ENCODE data around the gene MDP1. TPM values are rescaled to one million over a fixed set of nuclear protein-coding genes. Genes with fewer than 3 reads are reported as not detected.

MDP1 gene
- total RNA-seq, 1 experiment from 2014 or later: 18.8 TPM

DNA sequence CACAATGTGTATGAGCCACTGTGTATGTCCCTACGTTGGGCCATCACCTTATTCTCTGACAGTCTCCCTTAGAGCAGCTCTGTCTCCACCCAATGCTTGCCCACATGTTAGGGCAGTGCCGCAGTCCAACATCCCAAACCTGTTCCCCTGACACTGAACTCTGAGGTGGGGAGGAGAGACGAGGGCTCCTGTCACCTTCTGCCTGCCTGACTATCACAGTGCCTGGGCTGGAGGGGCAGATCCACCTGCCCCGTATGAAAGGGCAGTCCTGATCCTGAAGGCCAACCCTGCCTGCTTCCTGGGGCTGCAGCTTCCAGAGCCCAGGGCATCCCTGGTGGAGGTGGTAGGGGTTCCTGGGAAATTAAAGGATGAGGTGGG is 44.9 kb upstream of the MDP1 start:
- Histone ChIP-seq H3K4me1 (ENCODE audit: insufficient read depth, low read length) (no peaks in the 10 kb centered on the region), H3K56ac (ENCODE audit: insufficient read length, low read depth, low read length) (no peak overlapping the region), H3K4ac (ENCODE audit: low read depth, low read length) (no peak overlapping the region), H3K4me2 (ENCODE audit: insufficient read depth, insufficient read length, low read length) (no peak overlapping the region), H2BK15ac (ENCODE audit: low read depth, low read length) (no peak overlapping the region), H2AFZ (ENCODE audit: low read length) (no peak overlapping the region), H4K20me1 (ENCODE audit: control insufficient read depth, insufficient read depth, insufficient read length) (no peaks in the 10 kb centered on the region), H2BK12ac (ENCODE audit: insufficient read length, low read depth, low read length) (no peak overlapping the region), H3K9me3 (ENCODE audit: control insufficient read depth, low read depth, low read length) (no peaks in the 10 kb centered on the region), H4K5ac (ENCODE audit: insufficient read length, low read depth, low read length) (no peak overlapping the region), H3T11ph (ENCODE audit: low read length) (no peak overlapping the region), H4K91ac (ENCODE audit: insufficient read length, low read depth, low read length) (no peak overlapping the region), H2BK120ac (ENCODE audit: low read depth, low read length, poor library complexity, severe bottlenecking) (no peak overlapping the region), H3K23ac (ENCODE audit: insufficient read length, low read depth, low read length) (no peak overlapping the region), H2AK5ac (ENCODE audit: insufficient read length, low read length) (no peak overlapping the region), H3K27me3 (ENCODE audit: insufficient read depth, low read length) (no peaks in the 10 kb centered on the region), H4K8ac (replicated peaks; ENCODE audit: insufficient read length, low read depth, low read length) (no peak overlapping the region), H3K79me2 (ENCODE audit: insufficient read depth, low read length) (no peaks in the 10 kb centered on the region), H2BK5ac (ENCODE audit: insufficient read length, low read length) (no peak overlapping the region), H3K79me1 (ENCODE audit: insufficient read depth, low read depth, low read length, poor library complexity, severe bottlenecking) (no peaks in the 10 kb centered on the region), H3K18ac (ENCODE audit: insufficient read length, low read depth, low read length) (no peak overlapping the region), H3K14ac (ENCODE audit: insufficient read depth, low read length) (no peak overlapping the region), H3K23me2 (ENCODE audit: insufficient read length, low read depth, low read length, poor library complexity, severe bottlenecking) (no peaks in the 10 kb centered on the region), H3K27ac (ENCODE audit: insufficient read length, low read depth, low read length) (no peak overlapping the region), H2BK20ac (ENCODE audit: low read depth, low read length, poor library complexity, severe bottlenecking) (no peak overlapping the region), H3K9ac (ENCODE audit: extremely low read depth, insufficient read length, low read length) (no peak overlapping the region)
- TF ChIP-seq, protein P1, sequence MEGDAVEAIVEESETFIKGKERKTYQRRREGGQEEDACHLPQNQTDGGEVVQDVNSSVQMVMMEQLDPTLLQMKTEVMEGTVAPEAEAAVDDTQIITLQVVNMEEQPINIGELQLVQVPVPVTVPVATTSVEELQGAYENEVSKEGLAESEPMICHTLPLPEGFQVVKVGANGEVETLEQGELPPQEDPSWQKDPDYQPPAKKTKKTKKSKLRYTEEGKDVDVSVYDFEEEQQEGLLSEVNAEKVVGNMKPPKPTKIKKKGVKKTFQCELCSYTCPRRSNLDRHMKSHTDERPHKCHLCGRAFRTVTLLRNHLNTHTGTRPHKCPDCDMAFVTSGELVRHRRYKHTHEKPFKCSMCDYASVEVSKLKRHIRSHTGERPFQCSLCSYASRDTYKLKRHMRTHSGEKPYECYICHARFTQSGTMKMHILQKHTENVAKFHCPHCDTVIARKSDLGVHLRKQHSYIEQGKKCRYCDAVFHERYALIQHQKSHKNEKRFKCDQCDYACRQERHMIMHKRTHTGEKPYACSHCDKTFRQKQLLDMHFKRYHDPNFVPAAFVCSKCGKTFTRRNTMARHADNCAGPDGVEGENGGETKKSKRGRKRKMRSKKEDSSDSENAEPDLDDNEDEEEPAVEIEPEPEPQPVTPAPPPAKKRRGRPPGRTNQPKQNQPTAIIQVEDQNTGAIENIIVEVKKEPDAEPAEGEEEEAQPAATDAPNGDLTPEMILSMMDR (conservative IDR thresholded peaks at IDR 0.05): no peak
- WGBS (ENCODE audit: extremely low coverage, insufficient read length, low lambda C conversion rate): no CpG with 5 or more reads among the region's 4 CpGs
- H3K9me3 Mint-ChIP-seq: no peaks in the 10 kb centered on the region
- no peaks in the 10 kb centered on the region; a peak in 2 of 4 replicates for H3K4me1 Mint-ChIP-seq
- no peak overlapping the region; a peak in 1 of 5 replicates for H3K4me3 Mint-ChIP-seq
- H3K27me3 Mint-ChIP-seq (ENCODE audit: low read depth): no peaks in the 10 kb centered on the region; the same call in 1 of the 2 replicates
- DNase-seq: no peak
- H3K27ac Mint-ChIP-seq: peak overlapping the region in 1 of 3 experiments; percentile 41; a peak in 1 of 7 replicates
- 0 out of 7 replicates have a peak, but pooled peaks cover 0 to under 1% (median 0%) of the 10 kb centered on the region in 3 experiments for H3K36me3 Mint-ChIP-seq (ENCODE audit: insufficient read depth in 1 of 3, low read depth in 3 of 3)
